GM12873 (cell line): ENCODE measurements around the gene OR2H2.

Experiments
- TF ChIP-seq, protein P1 (sequence below): IDR thresholded peaks from 2 replicates; pipeline ENCODE4 v1.5.1; 2012; ENCODE audit warnings: low read depth, mild to moderate bottlenecking, moderate library complexity, low read length, control low read depth; ENCODE audit not compliant: insufficient read depth; ENCODE audit errors: missing control alignments

Gene OR2H2

DNA sequence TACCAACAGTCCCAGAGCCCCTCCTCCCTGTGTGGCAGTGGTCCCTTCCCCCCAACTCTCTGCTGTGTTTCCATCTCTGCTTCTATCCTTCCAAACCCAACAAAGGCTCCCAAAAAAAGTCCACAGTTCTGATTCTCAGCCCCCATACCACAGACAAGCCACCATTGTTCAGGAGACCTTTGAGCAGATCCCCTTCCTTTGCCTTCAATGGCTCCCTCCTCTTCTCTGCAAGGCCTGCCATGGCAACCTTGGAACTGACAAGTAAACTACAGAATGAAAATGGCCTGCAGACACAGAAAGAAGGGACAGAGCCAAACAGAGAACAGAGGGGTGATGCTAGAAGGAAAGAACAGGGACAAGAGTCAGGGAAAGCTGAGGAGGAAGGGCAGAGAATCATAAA lies 23.2 kb downstream of the OR2H2 start:
- TF ChIP-seq, protein P1, sequence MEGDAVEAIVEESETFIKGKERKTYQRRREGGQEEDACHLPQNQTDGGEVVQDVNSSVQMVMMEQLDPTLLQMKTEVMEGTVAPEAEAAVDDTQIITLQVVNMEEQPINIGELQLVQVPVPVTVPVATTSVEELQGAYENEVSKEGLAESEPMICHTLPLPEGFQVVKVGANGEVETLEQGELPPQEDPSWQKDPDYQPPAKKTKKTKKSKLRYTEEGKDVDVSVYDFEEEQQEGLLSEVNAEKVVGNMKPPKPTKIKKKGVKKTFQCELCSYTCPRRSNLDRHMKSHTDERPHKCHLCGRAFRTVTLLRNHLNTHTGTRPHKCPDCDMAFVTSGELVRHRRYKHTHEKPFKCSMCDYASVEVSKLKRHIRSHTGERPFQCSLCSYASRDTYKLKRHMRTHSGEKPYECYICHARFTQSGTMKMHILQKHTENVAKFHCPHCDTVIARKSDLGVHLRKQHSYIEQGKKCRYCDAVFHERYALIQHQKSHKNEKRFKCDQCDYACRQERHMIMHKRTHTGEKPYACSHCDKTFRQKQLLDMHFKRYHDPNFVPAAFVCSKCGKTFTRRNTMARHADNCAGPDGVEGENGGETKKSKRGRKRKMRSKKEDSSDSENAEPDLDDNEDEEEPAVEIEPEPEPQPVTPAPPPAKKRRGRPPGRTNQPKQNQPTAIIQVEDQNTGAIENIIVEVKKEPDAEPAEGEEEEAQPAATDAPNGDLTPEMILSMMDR = no peak

DNA sequence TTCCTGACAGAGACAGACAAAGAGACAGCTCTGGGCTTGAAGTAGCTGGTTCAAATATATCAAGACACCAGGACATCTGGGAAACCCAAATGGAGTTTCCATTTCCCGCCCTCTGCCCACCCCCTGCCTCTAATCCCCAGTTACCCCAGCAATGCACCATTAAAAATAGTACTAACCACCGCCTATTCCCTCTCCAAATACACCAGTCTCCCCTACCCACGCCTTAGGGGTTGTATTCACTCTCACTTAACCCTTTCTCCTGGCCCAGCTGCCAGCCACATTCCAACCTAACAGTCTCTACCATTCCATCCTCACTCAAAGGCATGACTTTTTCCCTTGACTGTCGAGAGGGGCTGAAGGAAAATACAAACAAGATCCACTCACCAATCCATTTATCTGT lies 25.6 kb downstream of the OR2H2 start:
- TF ChIP-seq, protein P1 = no peak

DNA sequence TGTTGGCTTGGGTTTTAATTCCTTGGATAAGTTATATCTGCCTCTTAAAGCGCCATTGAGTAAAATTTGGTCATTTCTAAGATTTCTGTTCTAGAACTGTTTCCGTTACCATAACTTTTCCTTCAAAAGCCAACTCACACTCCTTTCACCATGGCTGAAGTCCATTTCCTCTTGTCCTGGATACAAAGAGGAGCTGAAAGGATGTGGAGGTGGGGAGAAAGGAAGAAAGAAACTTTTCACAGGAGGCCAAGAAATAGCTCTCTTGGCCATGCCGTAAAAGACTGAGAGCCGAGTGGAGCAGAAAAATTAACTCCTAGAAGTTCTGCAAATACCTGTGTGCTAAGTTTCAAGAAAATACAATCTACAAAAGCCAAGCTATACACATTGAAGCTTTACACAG lies 26.5 kb downstream of the OR2H2 start:
- TF ChIP-seq, protein P1 = no peak

DNA sequence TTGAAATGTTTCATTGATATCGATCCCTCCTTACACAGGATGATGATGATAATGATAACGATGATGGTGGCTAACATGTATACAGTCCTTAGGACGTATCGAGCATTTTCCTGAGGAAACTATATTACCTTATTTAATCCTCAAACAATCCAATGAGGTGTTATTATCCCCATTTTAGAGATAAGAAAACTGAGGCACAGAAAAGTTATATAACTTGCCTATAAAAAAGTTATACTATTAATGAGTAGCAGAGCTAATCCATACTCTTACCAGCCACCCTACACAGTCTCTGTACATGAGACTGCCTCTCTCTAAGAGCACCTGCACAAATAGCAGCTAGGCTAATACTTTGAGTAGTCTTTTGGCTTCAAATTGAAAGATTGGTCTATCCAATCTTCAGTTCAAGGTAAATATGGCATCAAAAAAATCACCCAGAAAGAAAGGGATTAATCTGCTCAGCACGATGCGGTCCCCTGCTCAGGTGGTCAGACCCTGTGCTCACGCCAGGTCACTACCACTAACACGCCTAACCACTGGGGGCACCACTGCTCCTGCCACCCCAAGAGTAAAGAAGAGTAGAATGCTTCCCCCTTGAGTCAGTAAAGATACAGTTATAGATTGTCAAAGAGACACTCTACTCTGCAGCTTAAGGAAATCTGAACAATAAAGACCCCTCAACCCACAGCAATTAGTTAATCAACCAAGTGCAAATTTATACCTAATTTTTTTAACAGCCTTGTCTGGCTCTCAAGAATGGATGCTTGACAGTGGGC lies 33.0 kb downstream of the OR2H2 start:
- TF ChIP-seq, protein P1 = peak; percentile 50

DNA sequence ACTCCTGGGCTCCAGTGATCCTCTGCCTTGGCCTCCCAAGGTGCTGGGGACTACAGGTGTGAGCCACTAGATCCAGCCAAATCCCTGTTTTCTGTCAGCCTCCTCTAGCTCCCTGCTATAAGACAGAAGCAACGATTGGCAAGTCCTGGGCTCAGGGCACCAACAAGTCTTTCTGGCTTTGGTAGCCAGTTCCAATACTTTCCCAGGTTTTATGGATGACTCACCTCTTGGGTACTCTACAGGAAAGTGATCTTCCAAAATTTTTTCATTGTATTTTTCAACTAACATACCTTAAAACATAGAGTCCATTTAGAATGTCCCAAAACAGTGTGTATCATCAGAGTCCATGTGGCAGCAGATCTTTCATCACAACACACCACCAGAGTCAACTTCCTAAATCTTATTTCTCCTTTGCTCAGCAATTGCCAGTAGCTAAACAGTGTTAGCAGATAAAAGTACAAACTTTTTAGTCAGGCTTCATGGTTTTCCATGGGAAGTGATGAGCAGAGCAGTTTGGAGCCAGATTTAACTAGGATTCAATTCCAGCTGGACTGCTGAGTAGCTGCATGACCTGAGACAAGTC lies 34.7 kb downstream of the OR2H2 start:
- TF ChIP-seq, protein P1 = no peak

DNA sequence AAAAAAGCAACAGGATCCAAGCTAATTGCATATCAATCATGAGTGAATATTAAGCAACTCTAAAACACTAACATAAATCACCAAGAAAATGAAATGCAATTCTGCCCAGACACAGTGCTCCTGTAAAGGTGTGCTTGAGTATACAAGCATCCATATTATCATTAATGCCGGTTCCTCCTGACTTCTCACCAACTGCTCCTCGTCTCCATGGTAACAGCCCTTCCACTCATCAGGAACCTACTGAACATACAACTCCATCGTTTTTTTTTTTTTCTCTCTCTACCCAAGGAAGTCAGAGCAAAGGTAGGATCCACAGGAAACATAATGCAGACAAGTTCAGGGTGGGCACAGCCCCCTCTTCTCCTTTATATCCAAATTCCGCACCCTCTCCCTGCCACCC lies 35.7 kb downstream of the OR2H2 start:
- TF ChIP-seq, protein P1 = no peak

DNA sequence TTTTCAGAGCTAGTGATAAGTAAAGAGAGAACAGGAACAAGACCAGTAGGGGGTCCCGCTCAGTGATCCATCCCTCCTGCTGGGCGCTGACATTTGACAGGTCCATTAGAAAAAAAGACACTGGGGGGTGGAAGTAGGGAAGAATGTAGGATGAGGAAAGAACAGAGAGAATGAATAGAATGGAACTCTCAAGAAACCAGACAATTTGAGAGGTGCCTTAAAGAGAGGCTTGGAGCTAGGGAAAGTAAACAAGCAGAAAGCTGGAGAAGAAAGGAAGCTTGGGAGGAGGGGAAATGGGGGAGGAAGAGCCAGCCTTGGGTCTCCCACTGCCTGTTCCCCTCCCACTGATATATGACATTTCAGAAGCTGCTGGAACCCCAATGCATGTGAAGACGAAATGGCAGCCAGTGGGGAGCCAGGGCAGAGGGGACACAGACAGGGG lies 39.6 kb downstream of the OR2H2 start:
- TF ChIP-seq, protein P1 = no peak
